Cerebellar cortex (tissue), 1 donor: ENCODE results near the gene RRP9.
"Not testable (repeated sequence)": the region's sequence is repeated elsewhere in the genome, so short reads cannot be mapped to it uniquely, and the experiment has no call there.

Experiments used
- DNase-seq: peaks from one replicate; pipeline ENCODE4 v3.0.0-alpha.2; 2015; ENCODE audit warnings: low spot score

Gene RRP9

GRCh38 chr3:51941798-51942602 is at the start of gene RRP9, which contains the start of gene PARP3:
Gene RRP9 (minus strand): TSS chr3:51941904. CDS start chr3:51941867, 37 bp downstream.
Gene PARP3 (plus strand): TSS chr3:51942363. CDS start chr3:51943356, 993 bp downstream.
- peak; percentile 100 for DNase-seq

- not testable (repeated sequence) for DNase-seq
Measured at GRCh38 chr3:51990501-51990971, 48.8 kb upstream of the RRP9 start.

GRCh38 chr3:51988286-51989146 is 46.8 kb upstream of the RRP9 start:
- no peak for DNase-seq

- no peak for DNase-seq
Measured at GRCh38 chr3:51987568-51987967, 45.9 kb upstream of the RRP9 start.

- no peak for DNase-seq
Measured at GRCh38 chr3:51986010-51986947, 44.6 kb upstream of the RRP9 start.

- DNase-seq, result no peak
Measured at GRCh38 chr3:51985063-51985462, 43.4 kb upstream of the RRP9 start.

- no peak for DNase-seq
Measured at GRCh38 chr3:51984269-51984647, 42.6 kb upstream of the RRP9 start.

GRCh38 chr3:51983578-51984268 is 42.0 kb upstream of the RRP9 start:
- no peak for DNase-seq

GRCh38 chr3:51982838-51983577 is 41.3 kb upstream of the RRP9 start, which contains the start of gene ACY1:
Gene ACY1 (plus strand): TSS chr3:51983535. CDS start chr3:51984065, 530 bp downstream.
- DNase-seq, result peak; percentile 74

GRCh38 chr3:51982352-51982837 is 40.7 kb upstream of the RRP9 start:
- peak; percentile 46 for DNase-seq

GRCh38 chr3:51980253-51980652 is 38.5 kb upstream of the RRP9 start:
- no peak for DNase-seq

GRCh38 chr3:51978143-51978502 is 36.4 kb upstream of the RRP9 start:
- no peak for DNase-seq

GRCh38 chr3:51977446-51978142 is 35.9 kb upstream of the RRP9 start:
- DNase-seq, result no peak

GRCh38 chr3:51975852-51976549 is 34.3 kb upstream of the RRP9 start:
- peak; percentile 93 for DNase-seq

- DNase-seq, result peak; percentile 78
Measured at GRCh38 chr3:51974963-51975851, 33.5 kb upstream of the RRP9 start, which contains the start of gene ABHD14A. Gene ABHD14A (plus strand): TSS chr3:51975064. CDS start chr3:51975136, 72 bp downstream.

GRCh38 chr3:51974277-51974962 is 32.7 kb upstream of the RRP9 start:
- DNase-seq, result no peak

GRCh38 chr3:51971350-51971749 is 29.6 kb upstream of the RRP9 start:
- DNase-seq, result no peak
